Measurements from ENCODE around the gene KLHL33.

The KLHL33 gene

DNA sequence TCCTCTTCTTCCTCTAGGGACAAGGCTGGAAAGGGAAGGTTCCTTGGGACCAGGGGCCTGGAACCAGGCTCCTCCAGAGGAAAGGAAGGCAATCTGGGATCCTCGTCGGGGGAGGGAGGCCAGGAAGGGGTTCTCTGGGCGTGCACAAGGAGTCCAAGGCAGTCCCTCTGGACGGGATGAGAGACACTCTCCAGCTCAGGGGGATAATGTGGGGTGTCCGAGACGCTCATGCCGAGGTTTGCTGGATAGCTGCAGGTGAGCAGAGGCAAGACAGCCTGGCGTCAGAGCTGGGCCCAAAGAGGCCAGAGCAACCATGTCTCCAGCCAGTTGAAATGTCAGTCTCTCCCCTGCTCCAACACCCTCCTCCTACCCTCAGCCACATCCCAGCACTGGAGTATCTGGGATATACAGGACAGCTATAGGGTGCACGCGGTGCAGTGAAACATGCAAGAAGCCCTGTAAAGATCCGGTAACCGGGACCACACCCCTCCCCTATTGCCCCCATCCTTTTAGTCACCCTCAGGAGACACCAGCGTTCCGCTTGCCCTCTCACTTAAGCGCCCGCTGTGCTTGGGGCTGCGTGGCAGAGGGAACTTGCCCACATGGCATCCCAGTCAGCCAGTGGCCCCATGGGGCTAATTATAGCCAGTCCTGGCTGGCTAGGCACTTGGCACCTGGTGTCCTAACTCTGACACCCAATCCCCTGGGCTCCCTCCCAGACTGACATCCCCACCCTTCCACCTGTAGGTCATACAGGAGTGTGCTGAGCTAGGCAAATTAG lies at the start of gene KLHL33:
Gene KLHL33, minus strand, starts transcription at position 585 of the 781 bp plus-strand sequence. Its CDS starts 355 bp downstream, at position 230.
- no peak for DNase-seq (ENCODE audit: low read depth in 3 of 3)

GRCh38 chr14:20482382-20482781 lies 46.4 kb upstream of the KLHL33 start:
- no peak for DNase-seq (ENCODE audit: low read depth in 3 of 3)

- DNase-seq (ENCODE audit: low read depth in 3 of 3) = no peak
These were observed 42.9 kb upstream of the KLHL33 start for GRCh38 chr14:20478894-20479293.

DNA sequence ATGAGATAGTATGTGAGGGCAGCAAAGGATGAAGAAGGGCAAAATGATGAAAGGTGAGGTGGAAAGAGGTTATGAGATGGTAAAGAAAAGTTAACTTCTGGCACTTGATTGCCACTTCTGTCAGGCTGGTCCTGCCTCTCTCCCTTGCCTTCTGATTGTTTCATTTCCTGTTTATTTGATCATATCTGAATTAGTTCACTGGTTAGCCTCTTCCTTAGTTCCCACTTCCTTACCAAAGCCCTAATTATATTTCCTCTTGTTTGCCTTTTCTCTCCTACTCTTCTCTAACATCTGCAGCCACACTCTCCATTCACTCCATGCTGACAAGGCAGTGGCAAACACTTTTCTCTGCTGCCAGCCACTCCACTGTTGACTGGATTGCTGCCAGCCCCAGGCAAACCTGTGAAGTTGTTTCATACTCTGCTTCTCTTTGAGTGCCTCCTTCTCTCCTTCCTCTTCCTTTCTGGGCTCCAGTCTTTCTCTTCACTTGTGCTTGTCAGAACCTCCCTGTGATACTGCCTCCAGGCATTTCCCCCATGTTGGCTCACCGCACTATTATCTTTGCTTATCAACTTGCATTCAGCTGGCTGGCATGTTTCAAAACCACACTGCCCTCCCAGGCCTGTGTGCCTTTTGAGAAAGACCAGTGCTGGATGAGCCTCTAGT lies 41.4 kb upstream of the KLHL33 start:
- DNase-seq (ENCODE audit: low read depth in 3 of 3) = no peak

GRCh38 chr14:20476776-20477175 lies 40.8 kb upstream of the KLHL33 start:
- DNase-seq (ENCODE audit: low read depth in 3 of 3) = no peak

DNA sequence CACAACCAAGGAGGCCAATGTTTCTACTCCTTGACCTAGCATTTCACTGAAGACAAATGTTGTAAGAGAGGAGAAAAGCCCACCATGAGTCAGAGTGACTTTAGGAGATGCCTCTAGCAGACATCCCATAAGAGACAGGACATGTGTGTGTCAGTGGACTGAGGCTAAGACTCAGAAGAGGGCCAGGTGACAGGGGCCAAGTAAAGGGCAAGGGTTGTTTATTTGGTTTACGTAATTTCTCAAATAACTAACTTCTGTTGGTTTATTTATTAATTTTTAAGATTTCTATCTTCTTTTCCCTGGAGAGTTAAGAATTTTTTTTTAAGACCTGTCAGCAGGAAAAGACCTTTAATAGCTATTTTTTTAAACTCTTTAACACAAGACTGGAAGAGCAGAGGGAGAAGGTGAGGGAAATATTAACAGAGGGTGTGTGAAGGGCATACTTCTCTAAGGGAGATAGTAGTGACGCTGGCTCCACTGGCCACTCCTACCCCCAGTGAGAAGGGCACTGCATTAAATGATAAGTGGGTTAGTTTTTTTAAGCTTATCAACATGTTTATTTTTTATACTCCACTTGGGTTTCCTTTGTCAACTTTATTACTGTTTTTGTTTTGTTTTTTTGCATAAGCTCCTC lies 36.7 kb upstream of the KLHL33 start:
- no peak for DNase-seq (ENCODE audit: low read depth in 3 of 3)

- DNase-seq (ENCODE audit: low read depth in 3 of 3) = no peak
These were observed 34.6 kb upstream of the KLHL33 start for GRCh38 chr14:20470603-20470901.

DNA sequence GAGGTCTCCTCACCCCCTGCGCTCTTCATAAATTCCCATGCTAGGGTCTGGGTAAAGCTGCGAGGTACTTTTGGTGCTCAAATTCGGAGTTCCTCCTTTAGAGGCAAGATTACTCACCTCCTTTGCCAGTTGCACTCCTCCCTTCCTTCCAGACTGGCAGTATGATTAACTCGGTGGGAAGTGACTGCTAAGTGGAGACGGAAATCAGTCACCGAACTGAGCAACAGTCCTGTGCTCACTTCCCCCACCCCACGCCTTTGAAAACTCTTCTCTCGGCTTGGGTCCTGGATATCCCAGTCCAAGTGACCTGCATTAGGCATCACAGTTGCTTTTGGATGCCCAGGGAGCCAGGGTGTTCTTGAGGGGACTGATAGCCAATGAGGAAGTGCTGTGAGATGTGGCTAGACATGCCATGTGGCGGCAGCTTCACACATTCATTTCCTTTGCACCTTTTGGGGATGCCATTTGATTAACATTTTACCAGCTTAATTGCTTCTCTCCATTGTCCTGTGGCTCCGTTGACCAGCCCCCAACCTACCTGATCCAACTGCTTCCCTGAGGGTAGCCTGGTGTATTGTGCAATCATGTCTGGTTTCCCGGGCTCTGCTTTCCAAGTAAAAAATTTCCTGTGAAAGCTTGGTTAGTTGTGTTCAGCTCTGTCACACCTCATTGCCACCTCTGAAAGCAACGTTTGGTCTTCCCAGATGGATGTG lies 34.1 kb upstream of the KLHL33 start:
- DNase-seq (ENCODE audit: low read depth in 3 of 3) = peak; percentile 36 to 53 (median 52)

- DNase-seq (ENCODE audit: low read depth in 3 of 3) = peak; percentile 74 to 89 (median 86)
These were observed 33.4 kb upstream of the KLHL33 start, which contains the start of gene PNP for GRCh38 chr14:20469242-20469889. Gene PNP (plus strand): TSS chr14:20469406. CDS start chr14:20469525, 119 bp downstream.

DNA sequence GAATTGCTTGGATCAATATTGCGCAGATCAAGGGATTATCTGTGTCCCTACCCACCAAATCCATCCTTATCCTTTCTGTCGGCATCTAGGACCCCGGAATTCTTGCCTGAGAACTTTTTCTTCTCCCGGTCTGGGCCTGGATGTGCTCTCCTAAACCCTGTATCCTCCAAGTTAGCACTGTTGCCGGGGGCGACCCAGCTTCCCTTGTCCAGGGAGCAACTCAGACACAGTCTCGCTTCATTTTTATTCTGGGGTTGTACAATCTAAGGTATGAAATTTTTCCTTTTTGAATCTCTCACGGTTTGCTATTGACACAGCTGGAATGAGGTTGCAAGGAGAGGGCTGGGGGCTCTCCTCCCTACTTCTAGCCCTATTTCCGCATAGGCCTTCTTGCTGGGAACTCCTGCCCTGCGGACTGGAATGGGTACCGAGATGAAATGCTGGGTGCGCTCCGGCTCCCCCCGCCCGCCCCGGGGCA lies 32.8 kb upstream of the KLHL33 start:
- DNase-seq (ENCODE audit: low read depth in 3 of 3) = no peak

GRCh38 chr14:20461225-20462141 lies 25.5 kb upstream of the KLHL33 start, which contains the start of gene PIP4P1:
Gene PIP4P1 (minus strand): TSS chr14:20461434. CDS start chr14:20461325, 109 bp downstream.
- DNase-seq (ENCODE audit: low read depth in 3 of 3) = peak; percentile 96 to 98 (median 97)

- peak in 1 of 3 experiments; percentile 38 for DNase-seq (ENCODE audit: low read depth in 3 of 3)
These were observed 24.7 kb upstream of the KLHL33 start for GRCh38 chr14:20460458-20461224.

- DNase-seq (ENCODE audit: low read depth in 3 of 3) = no peak
These were observed 22.2 kb upstream of the KLHL33 start for GRCh38 chr14:20458031-20458789.

- DNase-seq (ENCODE audit: low read depth in 3 of 3) = no peak
These were observed 21.0 kb upstream of the KLHL33 start for GRCh38 chr14:20456971-20457370.

GRCh38 chr14:20455355-20456300 lies 19.7 kb upstream of the KLHL33 start:
- no peak for DNase-seq (ENCODE audit: low read depth in 3 of 3)

- DNase-seq (ENCODE audit: low read depth in 3 of 3) = peak; percentile 95 to 97 (median 97)
These were observed 18.8 kb upstream of the KLHL33 start, which contains the start of the genes APEX1 and OSGEP for GRCh38 chr14:20454516-20455354. Gene APEX1 (plus strand): TSS chr14:20455226. CDS start chr14:20455646, 420 bp downstream. Gene OSGEP (minus strand): TSS chr14:20454812. CDS start chr14:20454683, 129 bp downstream.

All from stimulated activated CD4-positive, alpha-beta T cell treated with anti-CD3 and anti-CD28 coated beads, TNF-alpha, amount 100 ng/mL, for 24 hours (primary cell).